COLO829 (cell line): ENCODE results near the gene ONECUT1.
A peak's percentile ranks its signal among the peaks of the same experiment; 100 is the strongest.

Source experiments
- DNase-seq: peaks from one replicate; pipeline ENCODE4 v3.0.0; 2012; ENCODE audit warnings: low spot score

The ONECUT1 gene

GRCh38 chr15:52796753-52797520 lies 6.8 kb upstream of the ONECUT1 start:
- no peak for DNase-seq

DNA sequence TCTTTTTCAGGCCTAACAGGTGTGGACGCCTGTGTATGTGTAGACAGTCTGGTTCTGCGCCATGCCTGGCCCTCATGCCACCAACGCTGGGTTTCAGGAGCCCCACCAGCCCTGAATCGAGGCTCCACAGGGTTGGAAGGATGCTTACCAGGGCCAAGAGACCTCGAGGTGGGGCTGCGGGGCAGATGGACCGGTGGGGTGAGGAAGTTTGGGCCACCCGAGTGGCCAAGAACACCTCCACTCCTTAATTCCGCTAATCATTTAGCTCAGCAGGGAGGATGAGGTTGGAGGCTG lies 6.0 kb upstream of the ONECUT1 start:
- DNase-seq = no peak

DNA sequence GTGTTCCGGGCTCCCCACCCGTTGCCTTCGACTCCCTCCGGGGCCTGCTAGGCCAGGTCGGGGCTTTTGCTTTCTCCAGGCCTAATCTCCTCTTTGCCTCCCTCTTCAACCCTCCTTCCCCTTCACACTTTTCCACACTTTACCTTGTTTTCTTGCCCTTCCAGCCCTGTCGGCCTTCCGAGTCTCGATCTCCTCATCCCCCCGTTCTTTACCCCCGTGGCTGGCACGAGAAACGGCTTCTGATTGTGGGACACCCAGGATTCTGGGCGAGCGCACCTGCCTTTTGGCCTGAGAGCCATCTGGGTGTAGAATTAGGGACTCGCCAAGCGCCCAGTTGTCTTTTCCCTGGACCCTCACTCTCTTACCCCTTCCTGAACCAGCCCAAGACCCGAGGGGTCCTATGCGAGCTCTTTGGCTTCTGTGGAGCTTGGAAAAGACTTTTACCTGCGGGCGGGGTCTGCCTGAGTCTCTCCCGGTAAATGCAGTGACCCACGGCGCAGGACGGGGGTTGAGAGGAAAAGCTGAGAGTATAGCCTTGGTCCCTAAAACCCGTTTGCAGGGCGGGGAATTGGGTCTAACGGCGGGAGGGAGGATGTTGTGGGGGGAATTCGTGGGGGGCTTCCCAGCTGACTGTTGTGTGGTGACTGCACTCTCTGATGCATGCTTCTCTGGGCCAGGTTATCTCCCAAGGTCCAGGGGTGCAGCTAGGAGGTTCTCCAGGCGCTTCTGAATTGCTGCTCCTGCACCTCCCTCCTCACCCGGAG lies 5.5 kb upstream of the ONECUT1 start:
- no peak for DNase-seq

DNA sequence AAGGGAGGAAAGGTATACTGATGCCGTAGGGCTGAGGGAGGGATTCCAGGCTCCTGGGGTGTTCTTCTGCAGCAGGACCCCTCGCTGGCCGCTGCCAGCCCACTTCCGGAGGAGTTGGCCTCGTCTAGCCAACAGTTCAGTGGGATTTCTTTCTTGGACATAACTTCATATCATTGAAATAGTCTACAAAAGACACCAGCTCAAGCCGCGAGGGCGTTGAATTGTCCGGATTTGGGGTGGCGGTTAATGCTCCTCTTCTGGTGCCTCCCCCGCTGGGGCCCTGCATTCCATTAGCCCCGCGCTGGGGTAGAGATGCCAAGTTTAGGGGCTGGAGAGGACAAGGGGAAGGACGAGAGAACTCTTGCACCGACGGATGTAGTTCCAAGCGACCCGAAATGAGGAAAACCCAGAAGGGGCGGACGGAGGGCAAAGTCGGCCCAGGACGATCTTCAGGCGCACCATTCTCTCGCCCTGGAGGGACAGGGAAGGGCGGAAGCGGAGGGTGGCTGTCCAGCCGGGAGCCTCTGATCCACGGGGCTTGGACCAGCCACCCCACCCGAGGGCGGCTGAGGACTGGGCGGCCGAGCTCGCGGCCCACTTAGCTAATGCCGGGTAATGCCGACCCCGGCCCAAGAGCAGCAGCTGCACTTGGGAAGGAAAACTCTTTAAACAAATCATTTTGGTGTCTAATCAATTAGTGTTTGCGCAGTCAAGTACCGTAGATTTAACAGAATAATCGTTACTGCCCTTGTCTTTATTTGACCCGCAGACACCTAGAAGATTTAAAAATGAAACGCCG lies 4.7 kb upstream of the ONECUT1 start:
- no peak for DNase-seq

GRCh38 chr15:52791776-52792175 lies 1.6 kb upstream of the ONECUT1 start:
- DNase-seq = no peak

DNA sequence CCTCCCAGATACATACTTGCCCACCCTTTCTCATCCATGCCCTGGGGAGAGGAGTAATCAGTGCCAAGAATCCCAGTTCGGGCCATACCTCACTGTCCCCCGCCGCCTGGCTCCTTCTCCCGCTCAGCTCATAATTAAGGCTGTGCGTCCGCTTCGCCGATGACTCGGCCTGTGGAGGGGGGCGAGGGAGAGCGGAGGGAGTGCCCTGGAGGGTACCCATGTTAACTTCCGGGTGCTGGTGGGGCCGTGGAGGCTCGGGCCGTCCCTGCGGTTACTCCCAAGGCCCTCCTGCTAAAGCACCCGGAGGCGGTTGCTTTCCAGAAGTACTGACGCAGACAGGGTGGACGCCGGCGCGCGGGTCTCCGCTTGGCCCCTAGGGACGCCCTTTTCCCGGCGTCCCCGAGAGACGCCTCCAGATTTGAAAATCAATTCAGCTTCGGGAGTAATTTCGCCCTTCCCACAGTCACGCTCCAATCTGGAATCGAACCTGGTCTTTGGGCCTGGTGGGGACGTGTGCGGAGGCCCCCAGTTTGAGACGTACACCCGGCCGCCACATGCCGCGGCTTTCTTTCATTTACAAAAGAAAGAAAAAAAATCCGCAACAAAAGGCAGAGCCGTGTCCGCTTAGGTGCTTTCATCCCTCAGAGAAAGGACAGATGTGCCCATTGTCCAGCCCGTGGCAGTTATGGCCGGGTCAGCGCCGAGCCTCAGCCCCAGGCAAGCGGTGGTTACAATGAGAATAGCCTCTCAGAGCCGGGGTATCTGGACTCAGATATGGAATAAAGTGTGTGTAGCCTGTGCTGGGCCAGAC lies 1.0 kb upstream of the ONECUT1 start:
- no peak for DNase-seq

DNA sequence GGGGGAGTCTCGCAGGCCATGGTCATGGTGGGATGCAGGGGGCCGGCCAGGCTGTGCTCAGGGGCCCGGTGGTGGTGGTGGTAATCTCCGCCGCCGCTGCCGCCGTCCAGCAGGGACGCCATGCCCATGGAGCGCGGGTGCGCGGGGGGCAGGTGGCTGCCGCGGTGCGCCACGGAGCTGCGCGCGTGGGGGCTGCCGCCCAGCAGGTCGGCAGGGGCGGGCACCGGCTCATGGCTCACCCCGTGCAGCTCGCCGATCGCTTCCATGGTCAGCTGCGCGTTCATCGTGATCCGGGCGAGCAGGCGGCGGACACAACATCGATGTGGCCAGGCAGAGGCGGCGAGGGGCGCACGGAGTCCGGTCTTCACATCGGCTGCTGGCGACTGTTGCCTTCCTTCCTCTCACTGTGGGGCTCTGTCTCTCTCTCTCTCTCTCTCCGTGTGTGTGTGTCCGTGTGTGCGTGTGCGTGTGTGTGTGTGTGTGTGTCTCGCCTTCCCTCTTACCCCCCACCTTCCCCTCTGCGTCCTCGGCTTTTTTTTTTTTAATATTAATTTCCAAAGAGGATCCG lies 451 bp downstream of the ONECUT1 start:
- DNase-seq = no peak

DNA sequence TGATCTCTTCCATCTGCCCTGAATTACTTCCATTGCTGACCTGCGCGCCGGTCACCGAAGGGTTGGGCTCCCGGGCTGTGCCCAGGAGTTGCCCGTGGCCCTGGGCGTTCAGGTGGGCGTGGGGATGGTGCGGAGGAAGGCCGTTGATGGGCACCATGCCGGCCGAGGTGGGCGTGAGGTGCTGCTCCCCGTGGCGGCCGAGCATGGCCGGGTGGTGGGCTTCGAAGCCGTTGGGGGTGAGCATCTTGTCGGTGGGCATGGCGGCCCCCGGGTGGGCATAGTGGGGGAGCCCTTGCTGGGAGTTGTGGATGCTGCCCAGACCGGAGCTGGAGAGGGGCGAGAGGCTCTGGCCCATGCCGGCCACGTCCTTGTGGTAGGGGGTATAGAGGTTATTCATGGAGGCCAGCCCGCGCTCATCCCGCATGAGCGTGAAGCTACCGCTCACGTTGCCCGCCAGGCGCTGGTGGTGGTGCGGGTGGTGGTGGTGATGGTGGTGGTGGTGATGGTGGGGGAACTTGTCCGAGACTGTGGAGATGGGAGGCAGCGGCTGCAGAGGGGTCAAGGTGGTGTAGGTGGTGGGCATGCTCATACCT lies 1.0 kb downstream of the ONECUT1 start:
- DNase-seq = no peak

DNA sequence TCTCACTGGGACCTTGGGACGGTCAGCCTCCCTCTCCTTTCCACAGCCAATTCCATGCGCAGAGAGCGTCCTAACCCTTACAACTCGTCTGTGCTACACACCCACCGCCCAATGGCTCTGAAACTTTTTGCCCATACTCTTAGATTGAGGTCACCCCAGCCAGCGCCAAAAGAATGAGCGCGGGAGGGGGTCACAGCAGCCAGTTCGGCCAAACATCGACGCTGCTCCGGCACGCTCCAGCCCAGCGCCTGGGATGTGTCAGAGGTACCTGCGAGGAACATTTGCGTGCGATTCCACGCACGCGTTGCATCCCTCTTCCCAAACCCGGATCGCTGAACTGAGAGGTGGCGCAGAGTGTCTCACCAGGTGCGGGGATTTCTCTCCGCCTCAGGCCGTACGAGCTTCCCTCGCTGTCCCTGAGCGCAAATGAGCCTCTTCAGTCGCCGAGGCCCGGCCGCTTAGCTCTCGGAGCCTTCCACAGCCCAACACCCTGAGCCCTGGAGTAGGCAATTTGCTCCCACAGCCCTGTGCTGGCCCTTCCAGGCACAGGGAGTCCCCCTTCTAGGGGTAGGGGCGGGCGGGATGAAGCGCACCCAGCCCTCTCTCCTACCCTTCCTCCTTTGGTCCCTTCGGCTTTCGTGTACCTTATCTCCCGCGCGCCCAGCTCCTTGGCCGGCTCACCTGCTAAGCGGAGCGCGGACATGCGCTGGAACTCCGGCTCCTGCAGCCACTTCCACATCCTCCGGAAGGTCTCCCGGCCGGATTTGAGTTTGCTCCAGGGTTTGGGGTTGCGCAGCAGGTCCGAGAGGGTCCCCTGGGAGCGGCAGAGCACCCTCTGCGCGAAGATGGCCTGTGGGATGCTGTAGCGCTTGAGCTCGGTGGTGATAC lies 1.8 kb downstream of the ONECUT1 start:
- no peak for DNase-seq

- no peak for DNase-seq
Measured at GRCh38 chr15:52787549-52788098, 2.5 kb downstream of the ONECUT1 start.

- no peak for DNase-seq
Measured at GRCh38 chr15:52787123-52787503, 3.0 kb downstream of the ONECUT1 start.

DNA sequence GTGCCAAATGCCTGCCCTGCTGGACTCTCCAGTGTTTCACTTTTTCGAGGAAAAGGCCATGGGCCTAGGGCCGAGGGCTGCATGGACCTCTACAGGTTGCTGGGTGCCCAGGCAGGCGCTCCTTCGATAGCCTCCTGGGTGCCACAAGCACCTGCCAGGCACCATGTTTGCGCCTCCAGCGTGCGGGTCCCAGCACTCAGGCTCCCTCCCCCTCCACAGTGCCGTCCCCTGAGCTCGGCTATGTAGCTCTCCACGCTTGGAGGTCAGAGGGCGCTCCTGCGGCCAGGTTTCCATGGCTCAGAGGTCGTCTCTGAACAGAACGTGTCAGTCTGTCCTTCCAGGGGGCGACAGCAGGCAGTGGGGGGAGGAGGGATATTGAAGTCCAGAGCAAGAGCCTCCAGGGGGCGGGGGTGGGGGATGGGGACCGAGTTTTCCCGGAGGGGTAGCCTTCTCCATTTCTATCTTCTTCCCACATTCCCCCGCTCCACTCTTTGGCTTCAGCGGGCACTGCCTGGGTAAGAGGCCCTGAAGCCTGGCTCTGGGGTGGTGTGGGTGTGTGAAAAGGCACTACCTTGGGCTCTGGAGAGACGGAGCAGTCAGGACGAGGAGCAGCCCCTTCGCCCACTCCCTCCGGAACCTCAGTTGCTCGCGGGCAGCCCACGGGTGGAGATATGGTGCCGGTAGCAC lies 3.6 kb downstream of the ONECUT1 start:
- no peak for DNase-seq

DNA sequence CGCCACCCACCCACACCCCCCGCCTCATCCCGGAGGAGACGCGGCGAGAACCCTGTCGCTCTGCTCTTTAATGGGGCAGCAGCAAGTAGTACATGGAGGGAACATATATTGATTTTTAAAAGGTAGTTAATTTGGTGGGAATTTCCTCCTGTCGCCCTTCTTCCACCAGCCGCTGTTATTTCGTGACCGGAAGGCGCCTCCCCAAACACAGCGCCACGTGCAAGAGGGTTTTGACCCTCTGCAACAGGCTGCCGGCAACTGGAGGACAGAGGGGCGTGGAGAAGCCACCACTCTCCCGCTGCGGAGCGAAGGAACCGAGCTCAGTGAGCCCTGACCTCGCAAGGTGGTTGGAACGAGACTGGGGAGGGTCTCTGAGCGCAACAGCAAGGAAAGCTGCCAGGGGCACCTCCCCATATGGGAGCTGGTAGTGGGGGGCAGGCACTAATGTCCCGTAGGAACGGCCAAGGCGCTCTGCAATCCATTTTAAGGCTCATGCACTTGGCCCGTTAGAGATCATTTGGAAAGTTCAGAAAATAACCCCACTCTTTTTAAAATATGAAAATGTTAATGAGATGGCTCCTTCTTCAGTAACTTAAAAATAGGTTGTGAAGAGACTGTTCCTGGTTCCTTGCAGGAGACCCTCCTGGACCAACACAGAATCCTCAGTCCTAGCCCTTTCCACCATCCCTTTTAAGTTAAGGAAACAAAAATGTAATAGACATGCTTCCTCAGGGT lies 4.3 kb downstream of the ONECUT1 start:
- DNase-seq = no peak

- no peak for DNase-seq
Measured at GRCh38 chr15:52784799-52785671, 5.1 kb downstream of the ONECUT1 start.

DNA sequence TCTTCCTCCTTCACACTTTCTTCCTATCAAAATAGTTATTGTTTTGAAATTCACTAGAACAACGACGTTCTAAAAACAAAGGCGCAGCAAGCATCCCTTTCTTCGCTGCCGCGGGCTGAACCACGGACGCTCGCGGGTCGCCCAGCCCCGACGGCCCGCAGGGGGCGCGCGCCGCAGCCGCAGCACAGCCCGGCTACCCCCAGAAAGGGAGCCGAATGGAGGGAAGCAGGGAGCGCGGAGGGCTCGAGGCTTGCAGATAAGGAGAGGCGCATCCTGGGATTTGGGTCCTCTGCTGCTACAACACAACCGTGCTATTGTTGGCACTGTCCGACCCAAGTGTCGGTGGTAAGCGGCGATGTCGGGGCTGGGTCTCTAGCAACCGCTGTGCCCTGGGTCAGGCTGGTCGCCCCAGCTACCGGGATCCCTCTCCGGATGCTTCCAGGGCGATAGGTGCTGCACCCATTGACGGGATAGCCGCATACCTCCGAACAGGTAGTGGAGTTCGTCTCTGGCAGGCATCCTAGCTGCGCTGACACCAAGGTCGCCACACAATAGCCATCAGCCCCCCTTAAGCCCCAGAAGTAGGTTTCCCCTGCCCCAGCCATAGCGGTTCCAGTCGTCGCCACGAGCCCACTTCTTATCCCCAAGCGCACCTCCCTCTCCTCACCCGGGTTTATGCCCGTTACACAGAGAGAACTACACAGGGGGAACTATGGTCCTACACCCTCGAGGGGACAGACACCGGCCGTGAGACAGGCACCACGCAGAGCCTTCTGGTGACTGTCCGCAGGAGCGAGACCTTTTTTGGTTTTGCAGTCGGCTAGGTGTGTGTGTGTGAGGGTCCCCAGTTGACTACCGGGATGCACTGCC lies 6.0 kb downstream of the ONECUT1 start:
- no peak for DNase-seq

DNA sequence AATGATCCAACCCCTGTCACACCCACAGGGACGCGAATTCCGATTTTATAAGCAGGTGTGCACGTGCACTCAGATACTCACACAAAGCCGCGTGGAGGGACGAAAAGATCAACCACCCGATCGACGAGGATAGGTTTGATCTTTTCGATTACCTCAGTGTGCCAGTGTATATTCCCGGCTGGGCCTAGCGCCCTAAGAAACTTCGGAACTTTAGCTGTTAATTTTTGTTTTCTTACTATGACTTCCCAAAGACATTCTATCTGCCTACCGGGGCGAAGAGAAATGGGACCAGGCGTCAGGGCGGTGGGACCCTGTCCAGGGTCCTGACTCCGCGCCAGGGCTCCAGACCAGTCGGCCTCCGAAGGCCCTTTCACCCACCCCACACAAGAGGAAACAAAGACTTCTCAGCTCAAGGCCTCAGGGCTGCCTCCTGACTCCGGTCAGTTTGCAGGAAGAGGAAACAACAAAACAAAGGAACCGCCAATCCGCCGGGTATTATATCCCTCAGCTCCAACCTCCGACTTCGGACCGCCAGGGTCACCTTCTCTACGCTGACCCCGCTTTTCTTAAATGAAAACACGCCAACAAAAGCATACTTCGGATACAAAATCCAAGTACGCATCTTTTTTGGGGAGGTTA lies 6.8 kb downstream of the ONECUT1 start:
- peak; percentile 36 for DNase-seq
